Measurements from ENCODE around the gene C4B.

GRCh38 chr6:32076321-32076809 lies 61.8 kb downstream of the C4B start:
- TF ChIP-seq, protein P1, sequence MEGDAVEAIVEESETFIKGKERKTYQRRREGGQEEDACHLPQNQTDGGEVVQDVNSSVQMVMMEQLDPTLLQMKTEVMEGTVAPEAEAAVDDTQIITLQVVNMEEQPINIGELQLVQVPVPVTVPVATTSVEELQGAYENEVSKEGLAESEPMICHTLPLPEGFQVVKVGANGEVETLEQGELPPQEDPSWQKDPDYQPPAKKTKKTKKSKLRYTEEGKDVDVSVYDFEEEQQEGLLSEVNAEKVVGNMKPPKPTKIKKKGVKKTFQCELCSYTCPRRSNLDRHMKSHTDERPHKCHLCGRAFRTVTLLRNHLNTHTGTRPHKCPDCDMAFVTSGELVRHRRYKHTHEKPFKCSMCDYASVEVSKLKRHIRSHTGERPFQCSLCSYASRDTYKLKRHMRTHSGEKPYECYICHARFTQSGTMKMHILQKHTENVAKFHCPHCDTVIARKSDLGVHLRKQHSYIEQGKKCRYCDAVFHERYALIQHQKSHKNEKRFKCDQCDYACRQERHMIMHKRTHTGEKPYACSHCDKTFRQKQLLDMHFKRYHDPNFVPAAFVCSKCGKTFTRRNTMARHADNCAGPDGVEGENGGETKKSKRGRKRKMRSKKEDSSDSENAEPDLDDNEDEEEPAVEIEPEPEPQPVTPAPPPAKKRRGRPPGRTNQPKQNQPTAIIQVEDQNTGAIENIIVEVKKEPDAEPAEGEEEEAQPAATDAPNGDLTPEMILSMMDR (IDR thresholded peaks at IDR 0.05; ENCODE audit: borderline replicate concordance, extremely low read depth, low read length, poor library complexity, severe bottlenecking): no peak
- no peak for TF ChIP-seq EZH2 (IDR thresholded peaks at IDR 0.05; ENCODE audit: borderline replicate concordance, low read depth, low read length, severe bottlenecking)
